Endometrial microvascular endothelial cells (primary cell): Measurements from ENCODE around the gene NKX6-2. TPM values are rescaled to one million over a fixed set of nuclear protein-coding genes. Genes with fewer than 3 reads are reported as not detected.
"Not testable (repeated sequence)": the region's sequence is repeated elsewhere in the genome, so short reads cannot be mapped to it uniquely, and the experiment has no call there.

ENCODE experiments used
- in situ Hi-C: cut with HindIII; loops from 2 replicates; pipeline ENCODE4 v1.10.0; 2017; ENCODE audit warnings: low sequenced_read_pairs, low pct_unique_long_range_greater_than_20kb; ENCODE audit errors: inconsistent ontology term
- total RNA-seq: library from RNA; depleted of rRNA; stranded (reverse); fragments of >200 nt; gene quantifications from one replicate; pipeline ENCODE4 v1.2.3, GENCODE V29; 2015; ENCODE audit errors: inconsistent ontology term

The NKX6-2 gene
- total RNA-seq, 1 donor from 2014 or later: not detected

DNA sequence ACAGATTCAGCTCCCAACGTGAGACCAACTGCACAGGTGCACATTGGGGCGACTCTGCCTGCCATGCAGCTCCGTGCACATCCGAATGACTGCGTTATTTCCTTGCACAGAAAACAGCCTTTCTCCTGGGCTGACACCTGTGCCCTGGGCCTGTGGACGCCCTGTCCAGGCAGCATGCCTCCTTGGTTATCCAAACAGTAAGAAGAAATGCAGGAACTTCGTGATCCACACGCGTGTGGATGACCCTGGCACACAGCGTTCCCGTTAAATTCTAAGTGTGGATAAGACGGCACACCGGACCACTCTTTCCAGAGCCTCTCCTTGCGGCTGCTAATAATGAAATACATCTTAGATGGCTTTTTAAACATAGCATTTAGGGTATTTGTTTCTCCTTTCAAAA, 39.6 kb downstream of the NKX6-2 start:
- in situ Hi-C loops: no loop called here

DNA sequence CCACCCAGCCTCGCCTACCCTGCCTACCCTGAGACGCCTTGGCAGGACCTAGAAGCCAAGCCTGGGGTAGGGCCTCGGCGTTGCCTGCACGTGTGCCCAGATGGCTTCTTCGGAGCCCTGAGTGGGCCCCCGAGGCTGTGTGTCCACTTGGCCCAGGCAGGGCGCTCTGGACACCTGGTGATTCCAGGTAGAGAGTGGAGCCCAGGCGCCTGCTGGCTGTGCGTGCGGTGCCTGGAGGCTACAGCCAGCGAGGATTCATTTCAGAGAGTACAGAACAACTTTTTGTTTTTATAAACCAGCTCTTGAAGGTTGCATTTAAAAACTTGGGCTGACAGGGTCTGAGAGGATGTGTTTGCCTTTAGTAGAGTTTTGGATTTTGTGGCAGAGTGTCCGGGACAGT, 40.0 kb downstream of the NKX6-2 start:
- in situ Hi-C loops: no loop called here

DNA sequence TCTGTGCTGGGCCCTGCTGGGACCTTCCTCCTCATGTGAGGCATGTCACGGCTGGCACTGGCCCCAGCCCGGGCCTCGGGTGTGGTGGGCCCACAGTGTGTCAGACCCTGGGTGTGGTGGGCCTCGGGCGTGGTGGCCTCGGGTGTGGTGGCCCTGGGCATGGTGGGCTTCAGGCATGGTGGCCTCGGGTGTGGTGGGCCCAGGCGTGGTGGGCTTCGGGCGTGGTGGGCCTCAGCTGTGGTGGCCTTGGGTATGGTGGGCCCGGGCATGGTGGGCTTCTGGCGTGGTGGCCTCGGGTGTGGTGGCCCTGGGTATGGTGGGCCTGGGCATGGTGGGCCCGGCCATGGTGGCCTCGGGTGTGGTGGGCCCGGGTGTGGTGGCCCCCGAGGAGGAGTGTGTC, 40.4 kb downstream of the NKX6-2 start:
- in situ Hi-C loops: no loop called here

DNA sequence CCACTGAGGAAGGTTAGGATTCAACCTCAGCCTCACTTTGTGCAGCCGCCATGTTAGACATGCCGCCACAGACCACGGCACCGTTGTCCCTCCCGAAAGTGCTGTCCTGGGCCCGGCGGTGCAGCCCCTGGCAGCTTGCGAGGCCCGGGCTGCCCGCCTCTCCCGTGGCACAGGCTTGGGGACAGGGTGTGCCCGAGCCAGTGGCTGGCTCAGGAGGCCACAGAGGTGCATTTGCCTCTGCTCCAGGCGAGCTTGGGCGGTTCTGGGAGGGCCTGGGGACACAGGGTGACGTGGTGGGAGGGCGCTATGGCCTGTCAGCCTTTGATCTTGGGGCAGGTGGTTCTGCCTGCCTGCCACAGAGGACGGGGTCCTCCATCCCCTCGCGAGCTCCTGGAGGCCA, 41.1 kb downstream of the NKX6-2 start:
- in situ Hi-C loops: no loop called here

DNA sequence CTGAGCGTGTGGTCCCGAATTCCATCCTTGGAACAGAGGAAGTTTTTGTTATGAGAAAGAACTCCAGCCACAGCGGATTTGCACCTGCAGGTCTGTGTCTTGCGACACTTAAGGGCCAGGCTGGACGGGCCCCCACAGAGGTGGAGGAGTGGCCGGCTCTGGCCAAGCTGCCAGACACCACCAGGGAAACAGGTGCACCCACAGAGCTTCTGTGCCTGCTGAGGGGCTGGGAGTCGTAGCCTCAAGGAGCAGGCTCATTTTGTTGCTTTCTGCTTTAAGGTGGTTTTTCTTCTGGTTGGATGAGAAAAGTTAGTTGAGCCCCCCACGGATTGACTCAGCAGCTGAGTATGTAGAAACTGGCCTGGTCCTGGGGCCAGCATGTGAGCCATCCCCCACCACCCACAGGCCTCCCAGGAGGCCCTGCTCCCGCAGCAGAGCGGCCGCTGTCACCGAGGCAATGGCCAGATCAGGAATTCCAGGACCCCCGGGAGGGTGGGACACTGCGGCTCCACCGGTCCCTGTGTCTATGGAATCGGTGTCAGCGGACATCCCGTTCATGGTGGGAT, 41.9 kb downstream of the NKX6-2 start:
- in situ Hi-C loops: no loop called here

DNA sequence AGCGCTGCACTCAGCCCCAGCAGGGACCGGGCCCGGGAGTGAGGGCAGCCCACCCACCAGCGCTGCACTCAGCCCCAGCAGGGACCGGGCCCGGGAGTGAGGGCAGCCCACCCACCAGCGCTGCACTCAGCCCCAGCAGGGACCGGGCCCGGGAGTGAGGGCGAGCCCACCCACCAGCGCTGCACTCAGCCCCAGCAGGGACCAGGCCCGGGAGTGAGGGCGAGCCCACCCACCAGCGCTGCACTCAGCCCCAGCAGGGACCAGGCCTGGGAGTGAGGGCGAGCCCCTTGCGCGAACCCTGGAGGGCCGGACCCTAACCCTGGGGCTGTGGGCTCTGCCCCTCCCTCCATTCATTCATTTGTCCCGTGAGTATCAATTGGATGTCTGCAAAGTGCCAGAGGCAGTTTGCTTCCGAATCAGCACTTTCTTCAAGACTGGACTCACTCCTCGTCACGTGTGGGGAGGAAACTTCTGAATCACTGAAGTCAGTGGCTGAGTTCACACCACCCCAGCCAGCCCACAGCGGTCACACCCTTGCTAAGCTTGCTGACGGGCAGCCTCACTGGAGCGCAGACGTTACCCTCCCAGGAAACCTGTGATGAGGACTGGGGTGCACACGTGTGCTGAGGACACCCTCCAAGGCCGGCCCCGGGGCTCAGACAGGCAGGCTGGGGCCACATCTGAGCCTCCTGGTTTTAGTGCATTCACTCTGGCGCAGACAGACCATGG, 42.6 kb downstream of the NKX6-2 start:
- in situ Hi-C loops: not testable (repeated sequence)

DNA sequence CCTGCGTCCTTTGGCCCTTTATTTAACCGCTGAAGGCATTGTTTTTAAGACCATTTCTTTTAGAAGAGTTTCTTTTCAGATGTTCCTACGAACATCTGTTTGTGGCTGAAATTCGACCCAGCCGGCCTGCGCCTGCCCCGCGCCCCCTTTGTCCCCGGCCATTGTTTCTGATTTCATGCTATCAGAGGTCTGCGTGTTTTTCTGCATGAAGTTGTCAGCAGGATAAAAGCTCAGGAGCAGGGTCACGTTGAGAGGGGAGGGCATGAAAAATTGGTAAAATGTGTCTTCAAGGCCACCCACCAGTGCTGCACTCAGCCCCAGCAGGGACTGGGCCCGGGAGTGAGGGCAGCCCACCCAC, 43.1 kb downstream of the NKX6-2 start:
- in situ Hi-C loops: no loop called here

DNA sequence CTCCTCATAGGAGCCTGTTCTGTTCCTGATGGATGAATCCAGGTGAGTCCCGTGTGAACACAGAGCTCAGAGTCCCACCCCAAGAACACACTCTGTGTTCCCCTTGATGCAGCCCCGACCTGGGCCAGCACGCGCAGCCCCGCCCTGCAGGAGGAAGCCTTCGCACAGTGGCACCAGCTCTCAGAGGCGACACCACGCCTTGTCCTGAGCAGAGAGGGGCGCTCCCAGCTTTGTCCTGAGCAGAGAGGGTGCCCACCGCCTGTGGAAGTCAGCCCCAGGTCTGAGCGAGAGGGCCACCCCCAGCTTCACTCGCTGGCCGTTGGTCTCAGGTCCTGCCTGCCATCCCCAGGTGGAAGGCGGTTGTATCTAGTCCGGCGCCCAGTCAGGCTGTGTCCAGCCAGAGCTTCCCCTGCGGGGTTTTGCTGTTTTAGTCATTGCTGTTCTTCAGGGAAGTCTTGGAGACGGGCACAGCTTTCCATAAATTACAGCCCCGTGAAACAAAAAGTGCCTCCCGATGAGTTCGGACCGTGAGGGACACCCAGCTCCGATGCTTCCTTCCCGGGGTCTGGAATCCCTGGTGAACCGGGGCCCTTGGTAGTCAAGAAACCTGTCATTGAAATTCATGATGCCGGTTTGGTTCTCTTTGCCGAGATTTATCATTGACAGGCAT, 43.6 kb downstream of the NKX6-2 start:
- in situ Hi-C loops: no loop called here

DNA sequence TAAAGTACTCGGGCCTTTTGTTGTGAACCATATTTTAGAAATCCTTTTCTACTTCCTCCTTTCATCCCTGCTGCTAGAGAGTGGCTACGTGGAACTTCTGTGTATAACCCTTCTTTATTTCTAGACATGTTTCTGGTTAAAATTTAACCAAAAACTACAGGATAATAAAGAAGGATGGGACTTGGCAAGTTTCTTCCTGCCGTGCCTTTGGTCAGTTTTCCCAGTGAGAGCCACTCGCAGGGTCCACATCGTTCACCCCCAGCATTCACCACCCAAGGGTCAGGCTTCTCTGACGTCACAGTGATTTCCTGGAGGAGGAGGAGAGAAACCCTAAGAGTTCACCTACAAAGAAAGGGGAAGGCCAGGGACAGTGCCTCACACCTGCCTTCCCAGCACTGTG, 45.4 kb downstream of the NKX6-2 start:
- in situ Hi-C loops: no loop called here

DNA sequence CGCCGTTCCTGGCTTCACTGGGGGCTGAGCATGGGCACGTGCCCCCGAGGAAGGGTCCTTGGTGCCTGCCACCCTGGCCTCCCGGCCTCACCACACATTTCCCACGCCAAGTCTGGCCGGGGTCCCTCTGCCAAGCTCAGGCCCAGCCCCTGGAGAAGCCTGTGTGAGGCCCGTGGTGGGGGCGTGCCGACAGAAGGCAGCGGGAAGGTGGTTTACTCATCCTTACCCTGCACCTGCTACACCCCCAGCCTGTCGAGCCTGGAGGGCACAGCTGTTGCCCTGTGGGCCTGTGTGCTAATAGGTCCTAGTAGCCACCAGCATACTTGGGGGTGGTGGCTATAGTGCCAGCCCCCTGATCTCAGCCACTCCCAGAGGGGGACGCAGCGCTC, 46.7 kb downstream of the NKX6-2 start:
- in situ Hi-C loops: no loop called here

DNA sequence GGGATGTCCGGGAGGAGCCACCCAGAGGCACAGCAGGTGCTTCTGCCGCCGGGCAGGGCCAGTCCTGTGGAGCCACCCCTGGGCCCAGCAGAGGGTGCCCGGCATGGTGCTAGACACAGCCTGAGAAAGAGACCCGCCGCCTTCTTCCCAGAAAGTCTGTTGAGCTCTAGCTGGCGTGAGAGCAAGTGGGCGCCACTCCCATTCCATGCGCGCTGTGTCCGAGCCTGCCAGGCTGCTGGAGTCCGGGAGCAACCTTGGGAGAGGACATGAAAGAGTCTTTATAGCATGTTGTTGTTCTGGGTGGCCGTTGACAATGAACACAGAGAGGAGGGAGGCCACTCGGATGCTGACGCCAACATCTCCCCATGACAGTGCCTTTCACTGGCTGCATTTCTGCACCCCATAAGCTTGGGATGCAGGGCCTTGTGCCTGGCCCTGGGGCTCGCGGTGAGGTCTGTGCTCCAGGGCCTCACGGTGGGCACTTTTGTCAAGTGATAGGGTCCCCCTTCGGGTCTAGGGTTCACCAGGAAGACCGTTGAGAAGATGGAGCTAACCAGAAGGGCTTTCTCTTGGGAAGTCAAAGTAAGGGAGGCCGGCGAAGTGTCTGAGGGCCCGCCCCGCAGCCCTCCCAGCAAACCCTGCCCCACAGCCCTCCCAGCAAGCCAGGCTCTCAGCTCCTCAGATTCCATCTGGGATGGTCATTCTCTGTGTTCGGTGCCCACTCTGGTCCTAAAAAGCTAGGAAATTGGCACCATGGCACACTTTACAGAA, 47.3 kb downstream of the NKX6-2 start:
- in situ Hi-C loops: no loop called here

DNA sequence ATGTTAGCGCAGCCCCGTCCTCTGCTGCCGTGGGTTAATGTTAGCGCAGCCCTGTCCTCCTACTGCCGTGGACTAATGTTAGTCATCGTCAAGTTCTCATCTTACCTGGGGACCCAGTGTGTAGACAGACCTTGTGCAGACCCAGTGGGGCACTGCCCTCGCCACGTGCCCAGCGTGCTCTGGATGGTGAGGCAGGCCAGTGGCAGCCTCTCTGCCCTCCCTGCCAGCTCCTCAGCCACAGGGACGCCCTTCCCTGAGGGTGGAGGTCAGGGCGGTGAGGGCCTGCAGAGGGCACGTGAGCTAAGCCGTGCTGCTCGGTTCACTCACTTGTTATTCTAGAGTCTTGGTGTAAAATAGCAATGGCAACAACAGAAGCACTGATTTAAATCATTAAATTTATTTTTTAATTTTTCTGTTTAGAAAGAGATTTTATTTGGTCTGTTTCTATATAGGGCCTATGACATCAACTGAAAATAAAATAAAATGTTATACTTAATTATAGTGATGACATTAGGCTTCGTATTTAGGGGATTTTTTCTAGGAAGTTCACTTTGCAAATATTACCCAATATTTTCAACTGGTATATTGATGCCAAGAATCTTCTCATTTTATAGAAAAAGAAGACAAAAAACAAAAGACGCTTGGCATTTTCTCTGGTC, 48.4 kb downstream of the NKX6-2 start:
- in situ Hi-C loops: no loop called here

DNA sequence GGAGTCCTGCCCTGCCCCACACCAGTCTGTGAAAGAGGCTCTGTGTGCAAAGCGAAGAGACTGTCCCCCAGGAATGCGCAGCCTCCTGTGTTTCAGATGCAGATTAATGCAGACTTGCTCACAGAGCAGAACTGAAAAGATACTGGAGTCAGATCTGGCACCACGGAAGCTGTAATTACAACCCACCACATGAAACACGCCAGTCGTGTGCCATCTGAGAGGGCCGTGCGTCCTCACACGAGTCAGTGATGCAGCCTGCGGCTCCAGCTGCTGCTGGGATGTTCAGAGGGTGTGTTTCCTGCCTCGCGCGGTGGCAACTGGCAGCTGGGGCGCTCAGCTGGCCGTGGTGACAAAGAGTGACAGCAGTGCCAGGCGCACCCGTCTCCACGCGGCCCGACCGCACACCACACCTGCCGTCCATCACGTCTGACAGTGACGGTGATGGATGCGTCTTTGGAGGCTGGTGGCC, 50.0 kb downstream of the NKX6-2 start:
- in situ Hi-C loops: no loop called here

DNA sequence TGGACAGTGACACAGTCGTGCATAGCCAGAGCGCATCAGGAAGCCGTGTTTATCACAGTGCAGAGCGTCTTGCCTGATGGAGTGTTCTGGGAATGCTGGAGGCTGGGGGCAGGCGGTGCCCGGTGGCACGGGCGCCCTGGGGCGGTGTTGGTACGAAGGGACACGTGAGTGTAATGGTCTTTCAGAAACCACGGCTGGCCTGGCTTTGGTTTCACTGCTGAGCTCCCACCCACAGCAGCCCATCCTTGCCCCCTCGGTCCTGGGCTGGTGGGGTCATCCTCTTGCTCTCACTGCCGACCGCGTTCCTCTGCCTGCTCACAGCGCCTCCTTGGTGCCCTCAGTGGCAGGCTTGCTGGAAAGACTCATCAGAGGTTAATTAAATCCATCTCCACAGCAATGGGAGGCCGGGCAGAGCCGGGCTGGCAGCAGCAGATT, 50.6 kb downstream of the NKX6-2 start:
- in situ Hi-C loops: no loop called here

DNA sequence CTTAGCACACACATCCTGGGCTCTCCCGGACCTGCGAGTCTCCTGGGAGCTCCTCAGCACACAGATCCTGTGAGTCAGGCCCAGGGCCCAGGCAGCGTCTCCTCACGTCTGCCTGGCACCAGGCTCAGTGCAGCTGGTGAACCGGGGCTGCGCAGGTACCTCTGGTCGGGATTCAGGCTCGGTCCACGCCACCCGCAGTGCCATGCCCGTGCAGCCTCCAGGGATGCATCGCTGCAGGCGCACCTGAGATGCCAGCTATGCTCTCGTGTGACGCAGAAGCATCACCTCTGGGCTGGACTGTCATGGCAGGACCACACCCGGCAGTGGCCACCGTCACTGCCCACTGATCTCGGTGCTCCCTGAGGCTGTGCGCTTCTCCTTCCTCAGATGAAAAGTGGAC, 52.0 kb downstream of the NKX6-2 start:
- in situ Hi-C loops: no loop called here
